Ovary (tissue), 9 donors: ENCODE data around the gene TEF. TPM values are rescaled to one million over a fixed set of nuclear protein-coding genes. Genes with fewer than 3 reads are reported as not detected.

Experiments used
- DNase-seq, 5 donors: peaks; one replicate each; pipeline ENCODE4 v3.0.0-alpha.2; 2019 to 2020
- H3K27ac ChIP-seq, 2 donors: fragments of 200-600 bp; one replicate each; pipeline versions ENCODE4 v1.5.1 to v1.8.0; 2019 to 2022
- H3K27me3 ChIP-seq: fragments of 200-600 bp; one replicate; pipeline ENCODE4 v1.8.0; 2022
- H3K36me3 ChIP-seq: fragments of 200-600 bp; sonication (generic); one replicate; pipeline ENCODE4 v1.5.1; 2019
- H3K4me1 ChIP-seq: one replicate; pipeline ENCODE4 v1.8.1; 2013; ENCODE audit warnings: mild to moderate bottlenecking, moderate library complexity; ENCODE audit not compliant: insufficient read depth
- H3K4me3 ChIP-seq: fragments of 200-600 bp; sonication (generic); one replicate; pipeline ENCODE4 v1.5.1; 2017
- H3K9me3 ChIP-seq, 2 donors: fragments of 200-600 bp in 1 of 2; sonication (generic) in 1 of 2; one replicate each; pipeline versions ENCODE4 v1.5.1 to v1.8.1; 2013 to 2019; ENCODE audit warnings: mild to moderate bottlenecking in 1 of 2, moderate library complexity in 1 of 2
- EP300 ChIP-seq: sonication (generic); formaldehyde crosslinking; IDR thresholded peaks from one replicate; pipeline ENCODE4 v1.6.1; 2017; ENCODE audit warnings: antibody characterized with exemption
- POLR2A ChIP-seq: fragments of 450-650 bp; IDR thresholded peaks from one replicate; pipeline ENCODE4 v1.6.1; 2017; ENCODE audit warnings: antibody characterized with exemption, mild to moderate bottlenecking, moderate library complexity
- WGBS, 3 donors: extraction: QIAGEN DNeasy Blood & Tissue Kit in 1 of 3; methylation state at CpG; one replicate each; pipeline versions ENCODE4 v1.1.5 to v1.1.7; 2013 to 2017; 5-methylcytosine and 5-hydroxymethylcytosine counted together
- intact Hi-C, 4 donors: fragments of 100-400 bp; cut with DNase I; formaldehyde crosslinking; loops; one replicate each; pipeline versions ENCODE4 v1.11.0 to v1.15.1; 2022 to 2023
- polyA plus RNA-seq, 2 donors: library from polyadenylated mRNA; stranded (reverse); fragments of 200-250 nt in 1 of 2; fragments of 350-450 nt in 1 of 2; fragmentation: Illumina TruSeq in 1 of 2; extraction: RNeasy Lipid Tissue Mini Kit (QIAGEN cat#74804) in 1 of 2; gene quantifications; one replicate each; pipeline ENCODE4 v1.2.3, GENCODE V29; 2013 to 2014
- total RNA-seq, 7 donors: library from RNA; depleted of rRNA in 2 of 7; stranded (reverse); fragments of >200 nt in 2 of 7; fragmentation: NEBNext Ultra II Directional in 3 of 7; extraction: Animal tissue kit (Norgen Biotek cat#: 25700) in 3 of 7; gene quantifications; one replicate each; pipeline versions ENCODE4 v1.1.0 to v1.2.4, GENCODE V29; 2016 to 2023
- TF ChIP-seq, protein P1 (sequence below), 3 donors: fragments of 450-650 bp in 2 of 3; fragments of 200-600 bp in 1 of 3; IDR thresholded peaks; one replicate each; pipeline versions ENCODE4 v1.5.1 to v1.8.0; 2016 to 2022; ENCODE audit warnings: antibody characterized with exemption in 3 of 3, mild to moderate bottlenecking in 1 of 3
- donor health status: DM: no; HTN: no; CAD: no; lungs with moderate emphysema.
- donor health status: DM: no; HTN: no; CAD: no.
- donor health status: Bipolar disorder and iron deficiency.
- donor health status: DM: yes; HTN: yes; CAD: no.
- donor health status: DM: no; HTN: no; CAD: no.
- donor health status: DM: yes; HTN: yes; CAD: no.

The TEF gene
- total and polyA plus RNA-seq, 9 donors: 10.8 to 64.6 (median 42.8) TPM

DNA sequence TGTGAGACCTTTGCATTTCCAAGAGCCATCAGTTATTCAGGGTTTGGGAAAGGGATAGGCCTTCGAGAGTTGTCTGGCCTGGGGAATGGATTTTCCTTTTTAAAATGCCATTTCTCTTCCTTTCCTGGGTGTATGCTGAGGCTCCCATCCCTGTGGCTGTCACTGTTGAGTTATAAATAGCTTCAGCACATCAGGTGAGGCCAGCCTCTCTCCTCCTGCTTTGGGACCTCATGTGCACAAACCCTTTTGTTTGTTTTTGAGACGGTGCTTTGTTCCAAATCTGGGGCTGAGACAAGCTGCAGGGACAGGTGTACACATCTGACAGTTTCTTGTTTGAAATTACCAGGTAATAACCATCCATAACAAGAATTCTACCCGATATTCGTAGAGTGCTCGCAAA, 1.3 kb downstream of the TEF start:
- intact Hi-C loops: no loop called here
- peak overlapping the region; percentile 94 for H3K4me3 ChIP-seq
- 52 to 60% (median 59%) methylated on average over 5 of the region's 5 CpGs for WGBS, 3 donors

GRCh38 chr22:41384128-41384527, 2.4 kb downstream of the TEF start:
- no peaks in the 10 kb centered on the region for H3K36me3 ChIP-seq
- peak overlapping the region in 1 of 2 donors; percentile 98 for H3K27ac ChIP-seq
- H3K9me3 ChIP-seq: no peaks in the 10 kb centered on the region
- TF ChIP-seq, protein P1, sequence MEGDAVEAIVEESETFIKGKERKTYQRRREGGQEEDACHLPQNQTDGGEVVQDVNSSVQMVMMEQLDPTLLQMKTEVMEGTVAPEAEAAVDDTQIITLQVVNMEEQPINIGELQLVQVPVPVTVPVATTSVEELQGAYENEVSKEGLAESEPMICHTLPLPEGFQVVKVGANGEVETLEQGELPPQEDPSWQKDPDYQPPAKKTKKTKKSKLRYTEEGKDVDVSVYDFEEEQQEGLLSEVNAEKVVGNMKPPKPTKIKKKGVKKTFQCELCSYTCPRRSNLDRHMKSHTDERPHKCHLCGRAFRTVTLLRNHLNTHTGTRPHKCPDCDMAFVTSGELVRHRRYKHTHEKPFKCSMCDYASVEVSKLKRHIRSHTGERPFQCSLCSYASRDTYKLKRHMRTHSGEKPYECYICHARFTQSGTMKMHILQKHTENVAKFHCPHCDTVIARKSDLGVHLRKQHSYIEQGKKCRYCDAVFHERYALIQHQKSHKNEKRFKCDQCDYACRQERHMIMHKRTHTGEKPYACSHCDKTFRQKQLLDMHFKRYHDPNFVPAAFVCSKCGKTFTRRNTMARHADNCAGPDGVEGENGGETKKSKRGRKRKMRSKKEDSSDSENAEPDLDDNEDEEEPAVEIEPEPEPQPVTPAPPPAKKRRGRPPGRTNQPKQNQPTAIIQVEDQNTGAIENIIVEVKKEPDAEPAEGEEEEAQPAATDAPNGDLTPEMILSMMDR (IDR thresholded peaks at IDR 0.05): no peak
- TF ChIP-seq EP300 (no peak), POLR2A (no peak)
- intact Hi-C loops: no loop called here
- no peak overlapping the region for H3K4me3 ChIP-seq
- peaks cover 8% of the 10 kb centered on the region for H3K4me1 ChIP-seq
- no peaks in the 10 kb centered on the region for H3K27me3 ChIP-seq
- DNase-seq: no peak

More for the DNA sequence above, 1.3 kb downstream of the TEF start:
- no peak for DNase-seq
- TF ChIP-seq POLR2A (no peak), EP300 (no peak)
- TF ChIP-seq, protein P1 (IDR thresholded peaks at IDR 0.05): no peak
- peak overlapping the region in 1 of 2 donors; percentile 98 for H3K27ac ChIP-seq
- no peaks in the 10 kb centered on the region for H3K9me3 ChIP-seq
- no peaks in the 10 kb centered on the region for H3K36me3 ChIP-seq
- H3K27me3 ChIP-seq: no peaks in the 10 kb centered on the region
- H3K4me1 ChIP-seq: peaks cover 8% of the 10 kb centered on the region

GRCh38 chr22:41387341-41387740, 5.6 kb downstream of the TEF start:
- no peak for DNase-seq
- H3K27me3 ChIP-seq: no peaks in the 10 kb centered on the region
- H3K9me3 ChIP-seq: no peaks in the 10 kb centered on the region
- H3K36me3 ChIP-seq: no peaks in the 10 kb centered on the region
- TF ChIP-seq POLR2A: no peak
- no peak for TF ChIP-seq EP300
- TF ChIP-seq, protein P1 (IDR thresholded peaks at IDR 0.05): no peak
- H3K27ac ChIP-seq: no peak overlapping the region
- no peak overlapping the region for H3K4me3 ChIP-seq
- intact Hi-C loops: no loop called here
- 84 to 95% (median 85%) methylated on average over 7 of the region's 7 CpGs for WGBS, 3 donors
- peaks cover 6% of the 10 kb centered on the region for H3K4me1 ChIP-seq

- 80 to 93% (median 81%) methylated on average over 11 of the region's 11 CpGs for WGBS, 3 donors
Measured at GRCh38 chr22:41394012-41394356, 12.2 kb downstream of the TEF start.

More at GRCh38 chr22:41394012-41394356, 12.2 kb downstream of the TEF start:
- peaks cover 5% of the 10 kb centered on the region for H3K36me3 ChIP-seq
- H3K27me3 ChIP-seq: no peaks in the 10 kb centered on the region
- TF ChIP-seq EP300: no peak
- TF ChIP-seq POLR2A: no peak
- TF ChIP-seq, protein P1 (IDR thresholded peaks at IDR 0.05): no peak
- no peaks in the 10 kb centered on the region for H3K9me3 ChIP-seq
- intact Hi-C loops: loop anchor here in 1 of 4 donors (10.0 kb wide), 1 partner anchor 211 kb away; no protein-coding TSS in a partner anchor
- peak overlapping the region; percentile 12 to 21 for H3K27ac ChIP-seq
- no peak for DNase-seq
- H3K4me1 ChIP-seq: no peaks in the 10 kb centered on the region
- no peak overlapping the region for H3K4me3 ChIP-seq
